ENCODE results near the gene SAMD1.

GRCh38 chr19:14116918-14117578 is 26.5 kb upstream of the SAMD1 start:
- no peak for TF ChIP-seq CTCF (conservative IDR thresholded peaks at IDR 0.05; ENCODE audit: low read length)
- TF ChIP-seq EZH2phosphoT487 (IDR thresholded peaks at IDR 0.05; ENCODE audit: borderline replicate concordance, low read depth, low read length), result no peak
